Sigmoid colon (tissue), 7 donors: ENCODE measurements around the gene SH2B2. TPM values are rescaled to one million over a fixed set of nuclear protein-coding genes. Genes with fewer than 3 reads are reported as not detected.

ENCODE experiments used
- DNase-seq: peaks from one replicate; pipeline ENCODE4 v3.0.0-alpha.2; 2019
- H3K27ac ChIP-seq, 4 donors: fragments of 200-600 bp; sonication (generic); one replicate each; pipeline ENCODE4 v1.5.1; 2016 to 2019; ENCODE audit warnings: mild to moderate bottlenecking in 1 of 4
- H3K27me3 ChIP-seq, 3 donors: fragments of 200-600 bp; sonication (generic); one replicate each; pipeline ENCODE4 v1.5.1; 2019; ENCODE audit warnings: mild to moderate bottlenecking in 1 of 3
- H3K36me3 ChIP-seq, 4 donors: fragments of 200-600 bp; sonication (generic); one replicate each; pipeline ENCODE4 v1.5.1; 2016 to 2019
- H3K4me1 ChIP-seq, 4 donors: fragments of 200-600 bp; sonication (generic); one replicate each; pipeline ENCODE4 v1.5.1; 2017 to 2019
- H3K4me3 ChIP-seq, 4 donors: fragments of 200-600 bp; sonication (generic); one replicate each; pipeline ENCODE4 v1.5.1; 2017 to 2019; ENCODE audit warnings: mild to moderate bottlenecking in 2 of 4, moderate library complexity in 1 of 4
- H3K9me3 ChIP-seq, 4 donors: fragments of 200-600 bp in 3 of 4; sonication (generic) in 3 of 4; one replicate each; pipeline versions ENCODE4 v1.5.1 to v1.6.1; 2013 to 2019
- EP300 ChIP-seq, 4 donors: sonication (generic); formaldehyde crosslinking; IDR thresholded peaks; one replicate each; pipeline ENCODE4 v1.6.1; 2017; ENCODE audit warnings: antibody characterized with exemption in 4 of 4
- POLR2A ChIP-seq, 2 donors: fragments of 450-650 bp; IDR thresholded peaks; one replicate each; pipeline ENCODE4 v1.6.1; 2016; ENCODE audit warnings: antibody characterized with exemption in 2 of 2, mild to moderate bottlenecking in 2 of 2, moderate library complexity in 2 of 2
- POLR2AphosphoS5 ChIP-seq, 4 donors: sonication (generic); formaldehyde crosslinking; IDR thresholded peaks; one replicate each; pipeline ENCODE4 v1.6.1; 2017; ENCODE audit warnings: antibody characterized with exemption in 4 of 4
- WGBS, 2 donors: extraction: QIAGEN DNeasy Blood & Tissue Kit; methylation state at CpG; one replicate each; pipeline ENCODE4 v1.1.7; 2013; 5-methylcytosine and 5-hydroxymethylcytosine counted together
- intact Hi-C: fragments of 100-400 bp; cut with DNase I; formaldehyde crosslinking; loops from one replicate; pipeline ENCODE4 v1.15.1; 2023
- polyA plus RNA-seq, 3 donors: library from polyadenylated mRNA; stranded (reverse); fragments of 200-250 nt; gene quantifications; one replicate each; pipeline ENCODE4 v1.2.3, GENCODE V29; 2013
- total RNA-seq, 4 donors: library from RNA; depleted of rRNA; stranded (reverse); fragments of >200 nt; gene quantifications; one replicate each; pipeline ENCODE4 v1.1.0, GENCODE V29; 2016
- TF ChIP-seq, protein P1 (sequence below), 4 experiments: fragments of 450-650 bp in 3 of 4; fragments of 200-600 bp in 1 of 4; IDR thresholded peaks; one replicate each; pipeline ENCODE4 v1.5.1; 2016 to 2019; ENCODE audit warnings: antibody characterized with exemption in 4 of 4, mild to moderate bottlenecking in 3 of 4, moderate library complexity in 2 of 4
- donor health status: healthy with polysubstance abuse.
- donor health status: Bipolar disorder and iron deficiency.
- donor health status: healthy.

Gene SH2B2
- total and polyA plus RNA-seq, 7 donors = 1.1 to 10.5 (median 4.6) TPM; not detected in 2

DNA sequence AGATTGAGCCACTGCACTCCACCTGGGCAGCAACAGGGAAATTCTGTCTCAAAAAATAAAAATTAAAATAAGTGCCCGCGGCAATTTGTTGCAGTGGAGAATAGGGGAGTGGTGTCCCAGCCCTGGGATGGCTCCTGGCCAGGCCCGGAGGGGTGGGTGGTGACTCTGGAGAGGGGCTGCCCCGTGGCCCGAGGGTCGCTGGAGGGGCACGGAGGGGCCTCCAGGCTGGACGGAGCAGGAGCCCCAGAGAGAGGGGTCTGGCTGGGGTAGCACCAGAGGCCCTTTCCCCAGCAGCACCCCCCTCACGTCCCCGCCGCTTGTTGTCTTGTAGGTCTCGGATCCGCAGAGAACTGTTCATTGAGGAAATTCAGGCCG is 38.6 kb upstream of the SH2B2 start:
- 96 to 97% methylated on average over 14 of the region's 14 CpGs for WGBS, 2 donors
- H3K27me3 ChIP-seq = no peaks in the 10 kb centered on the region
- H3K4me3 ChIP-seq = no peak overlapping the region
- peaks cover 5 to 46% (median 15%) of the 10 kb centered on the region in 4 donors for H3K36me3 ChIP-seq
- TF ChIP-seq, protein P1, sequence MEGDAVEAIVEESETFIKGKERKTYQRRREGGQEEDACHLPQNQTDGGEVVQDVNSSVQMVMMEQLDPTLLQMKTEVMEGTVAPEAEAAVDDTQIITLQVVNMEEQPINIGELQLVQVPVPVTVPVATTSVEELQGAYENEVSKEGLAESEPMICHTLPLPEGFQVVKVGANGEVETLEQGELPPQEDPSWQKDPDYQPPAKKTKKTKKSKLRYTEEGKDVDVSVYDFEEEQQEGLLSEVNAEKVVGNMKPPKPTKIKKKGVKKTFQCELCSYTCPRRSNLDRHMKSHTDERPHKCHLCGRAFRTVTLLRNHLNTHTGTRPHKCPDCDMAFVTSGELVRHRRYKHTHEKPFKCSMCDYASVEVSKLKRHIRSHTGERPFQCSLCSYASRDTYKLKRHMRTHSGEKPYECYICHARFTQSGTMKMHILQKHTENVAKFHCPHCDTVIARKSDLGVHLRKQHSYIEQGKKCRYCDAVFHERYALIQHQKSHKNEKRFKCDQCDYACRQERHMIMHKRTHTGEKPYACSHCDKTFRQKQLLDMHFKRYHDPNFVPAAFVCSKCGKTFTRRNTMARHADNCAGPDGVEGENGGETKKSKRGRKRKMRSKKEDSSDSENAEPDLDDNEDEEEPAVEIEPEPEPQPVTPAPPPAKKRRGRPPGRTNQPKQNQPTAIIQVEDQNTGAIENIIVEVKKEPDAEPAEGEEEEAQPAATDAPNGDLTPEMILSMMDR (IDR thresholded peaks at IDR 0.05) = no peak
- TF ChIP-seq EP300 (IDR thresholded peaks at IDR 0.05) = no peak
- TF ChIP-seq POLR2AphosphoS5 (IDR thresholded peaks at IDR 0.05) = no peak
- no peak for TF ChIP-seq POLR2A (IDR thresholded peaks at IDR 0.05)
- no peaks in the 10 kb centered on the region for H3K9me3 ChIP-seq
- no peak for DNase-seq
- H3K27ac ChIP-seq = no peak overlapping the region
- intact Hi-C loops = no loop called here
- H3K4me1 ChIP-seq = no peaks in the 10 kb centered on the region

DNA sequence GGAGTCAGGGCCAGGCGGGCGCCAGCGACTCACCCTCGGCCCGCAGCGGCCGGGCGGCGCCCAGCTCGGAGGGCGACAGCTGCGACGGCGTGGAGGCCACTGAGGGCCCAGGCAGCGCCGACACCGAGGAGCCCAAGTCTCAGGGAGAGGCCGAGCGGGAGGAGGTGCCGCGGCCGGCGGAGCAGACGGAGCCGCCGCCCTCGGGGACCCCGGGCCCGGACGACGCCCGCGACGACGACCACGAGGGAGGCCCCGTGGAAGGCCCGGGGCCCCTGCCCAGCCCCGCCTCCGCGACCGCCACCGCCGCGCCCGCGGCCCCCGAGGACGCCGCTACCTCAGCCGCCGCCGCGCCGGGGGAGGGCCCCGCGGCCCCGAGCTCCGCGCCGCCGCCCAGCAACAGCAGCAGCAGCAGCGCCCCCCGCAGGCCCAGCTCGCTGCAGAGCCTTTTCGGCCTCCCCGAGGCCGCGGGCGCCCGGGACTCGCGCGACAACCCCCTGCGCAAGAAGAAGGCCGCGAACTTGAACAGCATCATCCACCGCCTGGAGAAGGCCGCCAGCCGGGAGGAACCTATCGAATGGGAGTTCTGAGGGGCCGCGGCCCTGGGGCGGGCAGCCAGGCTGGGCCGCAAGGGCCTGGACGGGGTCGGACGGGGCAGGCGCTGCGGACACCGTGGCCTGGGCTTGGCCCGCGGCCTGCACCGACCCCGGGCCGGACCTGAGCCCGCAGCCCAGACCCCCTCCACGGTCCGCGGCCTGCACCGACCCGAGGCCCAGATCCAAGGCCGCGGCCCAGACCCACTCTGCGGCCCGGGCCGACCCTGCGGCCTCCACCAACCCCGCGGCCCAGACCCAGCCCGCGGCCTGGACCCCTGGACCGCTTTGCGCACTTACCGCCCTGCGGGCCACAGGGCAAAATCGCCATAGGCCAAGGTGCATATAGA is 37.9 kb upstream of the SH2B2 start:
- 94 to 96% methylated on average over 117 of the region's 117 CpGs for WGBS, 2 donors
- H3K27me3 ChIP-seq = no peaks in the 10 kb centered on the region
- H3K36me3 ChIP-seq = peaks cover 5 to 42% (median 15%) of the 10 kb centered on the region in 4 donors
- no peak overlapping the region for H3K4me3 ChIP-seq
- intact Hi-C loops = no loop called here
- no peaks in the 10 kb centered on the region for H3K9me3 ChIP-seq
- no peak for TF ChIP-seq POLR2A (IDR thresholded peaks at IDR 0.05)
- TF ChIP-seq, protein P1 (IDR thresholded peaks at IDR 0.05) = no peak
- no peak for TF ChIP-seq EP300 (IDR thresholded peaks at IDR 0.05)
- TF ChIP-seq POLR2AphosphoS5 (IDR thresholded peaks at IDR 0.05) = no peak
- DNase-seq = no peak
- H3K27ac ChIP-seq = no peak overlapping the region
- no peaks in the 10 kb centered on the region for H3K4me1 ChIP-seq

DNA sequence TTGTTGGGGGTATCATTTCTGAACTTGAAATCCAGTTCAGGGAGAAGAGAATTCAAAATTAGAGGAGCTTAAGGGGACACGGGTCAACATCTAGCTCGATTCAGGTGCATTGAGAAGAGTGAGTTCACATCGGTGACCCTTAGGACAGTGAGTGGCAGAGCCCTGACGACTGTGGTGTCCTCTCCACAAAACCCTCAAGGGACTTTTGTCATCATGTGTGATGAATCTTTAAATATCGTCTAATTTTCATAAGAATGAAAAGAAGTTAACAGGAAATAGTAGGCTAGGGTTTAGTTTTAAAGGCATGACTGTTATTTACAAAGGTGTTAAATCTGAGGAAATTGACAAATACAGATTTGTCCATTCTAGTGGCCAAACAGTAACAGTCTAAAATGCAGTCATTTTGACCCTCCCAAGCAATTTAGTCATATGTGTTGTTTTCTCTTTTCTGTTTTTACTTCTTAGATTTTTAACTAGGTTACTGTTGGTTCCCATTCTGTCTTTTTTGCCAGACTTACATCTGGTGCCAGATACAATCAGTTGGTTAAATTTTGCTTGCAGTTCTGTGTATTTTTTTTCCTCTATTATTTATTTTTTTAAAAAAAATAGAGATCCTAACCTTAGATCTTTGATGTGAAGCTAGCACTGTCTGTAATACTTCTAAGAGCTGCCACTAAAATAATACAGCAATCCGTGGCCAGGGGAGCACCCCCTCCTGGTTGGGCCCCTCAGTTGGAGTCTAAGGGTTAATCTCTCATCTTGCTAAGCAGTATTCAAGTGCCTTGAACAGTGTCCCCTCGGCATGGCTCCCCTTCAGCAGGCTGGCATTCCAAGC is 34.9 kb upstream of the SH2B2 start:
- peaks cover 0 to 21% (median 13%) of the 10 kb centered on the region in 4 donors for H3K36me3 ChIP-seq
- 81 to 88% methylated on average over 7 of the region's 7 CpGs for WGBS, 2 donors
- DNase-seq = no peak
- H3K27me3 ChIP-seq = no peaks in the 10 kb centered on the region
- no peak overlapping the region for H3K4me3 ChIP-seq
- intact Hi-C loops = no loop called here
- H3K9me3 ChIP-seq = no peaks in the 10 kb centered on the region
- H3K4me1 ChIP-seq = no peaks in the 10 kb centered on the region
- no peak for TF ChIP-seq EP300 (IDR thresholded peaks at IDR 0.05)
- TF ChIP-seq POLR2AphosphoS5 (IDR thresholded peaks at IDR 0.05) = no peak
- TF ChIP-seq POLR2A (IDR thresholded peaks at IDR 0.05) = no peak
- TF ChIP-seq, protein P1 (IDR thresholded peaks at IDR 0.05) = no peak
- no peak overlapping the region for H3K27ac ChIP-seq

GRCh38 chr7:102252366-102252982 is 34.2 kb upstream of the SH2B2 start:
- DNase-seq = no peak
- Histone ChIP-seq H3K4me3 (no peak overlapping the region), H3K4me1 (no peaks in the 10 kb centered on the region), H3K27me3 (no peaks in the 10 kb centered on the region), H3K27ac (no peak overlapping the region), H3K36me3 (peaks cover 0 to 19% (median 13%) of the 10 kb centered on the region in 4 donors), H3K9me3 (no peaks in the 10 kb centered on the region)
- intact Hi-C loops = no loop called here
- TF ChIP-seq POLR2AphosphoS5 (IDR thresholded peaks at IDR 0.05) (no peak), EP300 (IDR thresholded peaks at IDR 0.05) (no peak)
- TF ChIP-seq, protein P1 (IDR thresholded peaks at IDR 0.05) = no peak
- WGBS, 2 donors = 83 to 89% methylated on average over 11 of the region's 11 CpGs
